Lower leg skin (tissue), 4 donors: ENCODE results near the gene MAP2K6. TPM values are rescaled to one million over a fixed set of nuclear protein-coding genes. Genes with fewer than 3 reads are reported as not detected.

ENCODE experiments used
- DNase-seq, 2 donors: peaks; one replicate each; pipeline ENCODE4 v3.0.0-alpha.2; 2019; ENCODE audit warnings: low spot score in 2 of 2
- H3K4me3 ChIP-seq: fragments of 200-600 bp; sonication (generic); 2 replicates; pipeline ENCODE4 v1.5.1; 2017; ENCODE audit warnings: mild to moderate bottlenecking, low read depth; ENCODE audit not compliant: poor library complexity, severe bottlenecking
- CTCF ChIP-seq, 3 donors: fragments of 450-650 bp; IDR thresholded peaks; one replicate each; pipeline ENCODE4 v1.5.1; 2016; ENCODE audit warnings: antibody characterized with exemption in 3 of 3, mild to moderate bottlenecking in 3 of 3, moderate library complexity in 2 of 3
- POLR2A ChIP-seq, 2 donors: fragments of 450-650 bp; IDR thresholded peaks; one replicate each; pipeline ENCODE4 v1.6.1; 2016 to 2017; ENCODE audit warnings: antibody characterized with exemption in 2 of 2, mild to moderate bottlenecking in 1 of 2, moderate library complexity in 1 of 2
- WGBS, 2 donors: methylation state at CpG; one replicate each; pipeline ENCODE4 v1.1.5; 2018; 5-methylcytosine and 5-hydroxymethylcytosine counted together
- intact Hi-C: fragments of 100-400 bp; cut with DNase I; formaldehyde crosslinking; loops from one replicate; pipeline ENCODE4 v1.15.0; 2023; ENCODE audit warnings: low total_unique reads
- total RNA-seq, 4 donors: library from RNA; depleted of rRNA; stranded (reverse); fragments of >200 nt; gene quantifications; one replicate each; pipeline ENCODE4 v1.1.0, GENCODE V29; 2016

MAP2K6 gene
- total RNA-seq, 4 donors from 2014 or later, result 1.7 to 4.4 (median 2.0) TPM

DNA sequence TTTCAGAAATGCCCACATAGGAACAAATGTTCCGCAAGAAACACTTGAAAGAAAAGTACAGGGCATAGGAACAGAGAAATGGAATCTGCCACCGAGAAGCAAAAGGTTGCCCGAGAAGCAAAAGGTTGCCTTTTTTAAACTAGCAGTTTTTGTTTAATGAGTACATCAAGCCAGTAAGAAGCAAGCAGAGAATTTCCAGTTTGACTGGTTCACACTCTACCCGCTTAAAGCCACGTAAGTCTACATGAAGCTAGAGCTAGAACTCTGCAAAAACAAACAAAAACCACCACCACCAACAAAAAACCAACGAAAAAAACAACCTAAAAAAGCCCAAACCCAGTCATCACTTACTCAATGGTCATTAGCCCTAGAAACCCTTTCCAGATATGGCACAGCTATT, 144.3 kb downstream of the MAP2K6 start:
- TF ChIP-seq CTCF (IDR thresholded peaks at IDR 0.05), result no peak
- TF ChIP-seq POLR2A (IDR thresholded peaks at IDR 0.05), result no peak
- H3K4me3 ChIP-seq, result no peak overlapping the region
- intact Hi-C loops, result no loop called here
- WGBS, 2 donors, result 73 to 85% methylated on average over 6 of the region's 6 CpGs
- DNase-seq, result no peak

DNA sequence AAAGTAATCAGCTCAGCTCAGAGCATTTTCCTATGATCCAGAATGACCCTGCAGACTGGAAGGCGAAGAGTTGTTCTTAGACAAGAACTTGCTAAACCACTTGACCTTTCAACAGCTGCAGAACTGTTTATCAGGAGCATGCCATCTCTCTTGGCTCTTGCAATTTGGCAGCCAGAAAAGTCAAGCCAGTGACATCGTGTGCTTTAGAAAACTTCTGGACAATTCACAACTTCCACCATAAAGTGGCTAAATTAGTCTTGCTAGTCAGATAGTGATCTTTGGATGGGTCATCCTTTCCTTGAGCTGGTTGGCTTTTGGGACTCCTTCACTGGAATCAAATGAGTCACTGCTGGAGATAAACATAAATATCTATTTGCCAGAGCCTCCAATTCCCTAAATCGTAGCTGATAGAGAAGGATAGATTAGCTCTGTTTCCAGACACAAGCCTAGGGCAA, 146.5 kb downstream of the MAP2K6 start:
- 20 to 28% methylated on average over 3 of the region's 3 CpGs for WGBS, 2 donors
- TF ChIP-seq CTCF (IDR thresholded peaks at IDR 0.05) (no peak), POLR2A (IDR thresholded peaks at IDR 0.05) (no peak)
- H3K4me3 ChIP-seq, result no peak overlapping the region
- peak in 1 of 2 donors; percentile 31 for DNase-seq
- intact Hi-C loops, result no loop called here

- no peak for DNase-seq
- no peak overlapping the region for H3K4me3 ChIP-seq
- WGBS, 2 donors, result 59 to 62% methylated on average over 3 of the region's 3 CpGs
- intact Hi-C loops, result no loop called here
- TF ChIP-seq POLR2A (IDR thresholded peaks at IDR 0.05) (no peak), CTCF (IDR thresholded peaks at IDR 0.05) (no peak)
Observed at GRCh38 chr17:69561462-69561861, 147.0 kb downstream of the MAP2K6 start.

DNA sequence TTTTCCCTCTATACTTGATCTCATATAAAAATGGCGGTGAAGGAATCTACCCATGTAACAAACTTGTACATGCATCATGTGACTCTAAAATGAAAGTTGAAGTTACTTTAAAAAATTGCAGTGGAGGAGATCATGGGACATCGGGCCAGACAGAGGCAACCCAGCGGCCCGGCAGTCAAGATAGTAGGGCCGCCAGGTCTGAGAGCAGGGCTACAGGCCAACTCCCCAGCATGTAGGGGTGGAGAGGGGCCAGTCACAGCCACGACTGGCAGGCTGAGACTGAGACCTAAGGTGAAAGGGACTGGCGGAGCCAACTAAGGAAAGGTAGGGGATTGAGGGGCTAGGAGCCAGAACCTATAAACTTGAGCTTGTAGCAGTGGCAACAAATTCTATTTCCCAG, 150.9 kb downstream of the MAP2K6 start:
- DNase-seq, result no peak
- H3K4me3 ChIP-seq, result no peak overlapping the region
- no peak for TF ChIP-seq POLR2A (IDR thresholded peaks at IDR 0.05)
- no peak for TF ChIP-seq CTCF (IDR thresholded peaks at IDR 0.05)
- intact Hi-C loops, result no loop called here
- WGBS, 2 donors, result 90 to 91% methylated on average over 7 of the region's 7 CpGs

- WGBS, 2 donors, result 60 to 62% methylated on average over 4 of the region's 4 CpGs
- intact Hi-C loops, result no loop called here
- TF ChIP-seq POLR2A (IDR thresholded peaks at IDR 0.05), result no peak
- no peak for TF ChIP-seq CTCF (IDR thresholded peaks at IDR 0.05)
- DNase-seq, result no peak
- no peak overlapping the region for H3K4me3 ChIP-seq
Observed at GRCh38 chr17:69567130-69567529, 152.6 kb downstream of the MAP2K6 start.

- H3K4me3 ChIP-seq, result no peak overlapping the region
- no peak for DNase-seq
- WGBS, 2 donors, result 81 to 85% methylated on average over 3 of the region's 3 CpGs
- intact Hi-C loops, result no loop called here
- no peak for TF ChIP-seq POLR2A (IDR thresholded peaks at IDR 0.05)
Observed at GRCh38 chr17:69572747-69573146, 158.2 kb downstream of the MAP2K6 start.
